ENCODE results near the gene EPHA1. TPM values are rescaled to one million over a fixed set of nuclear protein-coding genes. Genes with fewer than 3 reads are reported as not detected.
A peak's percentile ranks its signal among the peaks of the same experiment; 100 is the strongest.

EPHA1 gene
- total and polyA plus RNA-seq, 2 of the 4 experiments (the other 2 are of a cell fraction): 0.10 TPM; not detected in 1

DNA sequence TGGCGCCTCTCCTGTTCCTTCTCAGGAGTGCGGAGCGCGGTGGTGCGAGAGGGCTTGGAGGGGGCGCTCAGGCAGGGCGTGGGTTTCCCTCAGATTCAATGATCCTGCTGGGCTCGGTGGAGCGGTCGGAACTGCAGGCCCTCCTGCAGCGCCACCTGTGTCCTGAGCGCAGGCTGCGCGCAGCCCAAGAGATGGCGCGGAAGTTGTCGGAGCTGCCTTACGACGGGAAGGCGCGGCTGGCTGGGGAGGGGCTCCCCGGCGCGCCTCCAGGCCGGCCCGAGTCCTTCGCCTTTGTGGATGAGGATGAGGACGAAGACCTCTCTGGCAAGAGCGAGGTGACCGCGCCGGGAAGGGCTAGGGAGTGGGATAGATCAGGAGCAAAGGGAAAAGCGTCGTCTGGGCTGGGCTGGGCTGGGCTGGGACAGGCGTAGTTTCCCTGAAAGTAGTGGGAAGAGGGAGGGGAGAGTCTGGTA, 63.2 kb downstream of the EPHA1 start:
- no peaks in the 10 kb centered on the region for H3K9me1 ChIP-seq (ENCODE audit: insufficient read depth, low read length)
- H3K56ac ChIP-seq (ENCODE audit: extremely low read depth, insufficient read depth, low read length): no peak overlapping the region
- no peaks in the 10 kb centered on the region for H4K20me1 ChIP-seq (ENCODE audit: insufficient read depth, low read length)
- dilution Hi-C loops (cut with HindIII; ENCODE audit: low sequenced_read_pairs, unreplicated experiment) (no loop called here), intact Hi-C loops (cut with micrococcal nuclease) (no loop called here), in situ Hi-C loops (cut with MboI; ENCODE audit: low sequenced_read_pairs) (no loop called here)
- no peak overlapping the region for H3K18ac ChIP-seq (ENCODE audit: low read depth, low read length)
- no peak overlapping the region for H3K23ac ChIP-seq (ENCODE audit: low read depth, low read length)
- no peak overlapping the region for H4K91ac ChIP-seq (ENCODE audit: insufficient read depth, low read depth, low read length)
- H3K9me3 ChIP-seq (ENCODE audit: control insufficient read depth, insufficient read depth, low read length): no peaks in the 10 kb centered on the region
- H2BK20ac ChIP-seq (ENCODE audit: low read depth, low read length): no peak overlapping the region
- no peak overlapping the region for H2BK15ac ChIP-seq (ENCODE audit: low read depth, low read length)
- ChIA-PET POLR2A (ENCODE audit: unreplicated experiment) (no interaction called here), CTCF (interaction anchor here (1.7 kb wide), 1 partner anchor 11 kb away, joined by 7 read pairs; no protein-coding TSS in a partner anchor)
- 8% methylated on average over 18 of the region's 35 CpGs; no CpG with 5 or more reads in 1 of the 2 experiments for WGBS, 2 experiments (ENCODE audit: extremely low coverage in 2 of 2, insufficient read length in 1 of 2)
- H3K79me1 ChIP-seq (ENCODE audit: low read depth in 1 of 2, low read length in 2 of 2): no peaks in the 10 kb centered on the region
- H3K4me3 ChIP-seq (ENCODE audit: insufficient read depth, low read depth, low read length): no peak overlapping the region
- H2BK5ac ChIP-seq (ENCODE audit: low read depth, low read length, poor library complexity, severe bottlenecking): no peak overlapping the region
- DNase-seq (peak; percentile 32), ATAC-seq (ENCODE audit: low read depth) (peak; percentile 91)
- peaks cover 34% of the 10 kb centered on the region for H3K27me3 ChIP-seq (ENCODE audit: control insufficient read depth, insufficient read depth, low read length)
- H2AK5ac ChIP-seq (ENCODE audit: low read depth, low read length): no peak overlapping the region
- TF ChIP-seq POLR2A (IDR thresholded peaks at IDR 0.05; ENCODE audit: low read depth, low read length) (no peak), BHLHE40 (IDR thresholded peaks at IDR 0.05; ENCODE audit: low read depth, low read length) (no peak), CEBPB (IDR thresholded peaks at IDR 0.05; ENCODE audit: low read depth, low read length) (no peak), RAD21 (IDR thresholded peaks at IDR 0.05; ENCODE audit: low read length) (peak; percentile 37), RFX5 (IDR thresholded peaks at IDR 0.05; ENCODE audit: low read depth, low read length) (no peak), MAZ (IDR thresholded peaks at IDR 0.05; ENCODE audit: borderline replicate concordance, low read depth, low read length) (no peak), MAFK (IDR thresholded peaks at IDR 0.05; ENCODE audit: low read depth, low read length) (no peak), RCOR1 (IDR thresholded peaks at IDR 0.05; ENCODE audit: insufficient replicate concordance, low read length) (no peak)
- TF ChIP-seq, protein P1, sequence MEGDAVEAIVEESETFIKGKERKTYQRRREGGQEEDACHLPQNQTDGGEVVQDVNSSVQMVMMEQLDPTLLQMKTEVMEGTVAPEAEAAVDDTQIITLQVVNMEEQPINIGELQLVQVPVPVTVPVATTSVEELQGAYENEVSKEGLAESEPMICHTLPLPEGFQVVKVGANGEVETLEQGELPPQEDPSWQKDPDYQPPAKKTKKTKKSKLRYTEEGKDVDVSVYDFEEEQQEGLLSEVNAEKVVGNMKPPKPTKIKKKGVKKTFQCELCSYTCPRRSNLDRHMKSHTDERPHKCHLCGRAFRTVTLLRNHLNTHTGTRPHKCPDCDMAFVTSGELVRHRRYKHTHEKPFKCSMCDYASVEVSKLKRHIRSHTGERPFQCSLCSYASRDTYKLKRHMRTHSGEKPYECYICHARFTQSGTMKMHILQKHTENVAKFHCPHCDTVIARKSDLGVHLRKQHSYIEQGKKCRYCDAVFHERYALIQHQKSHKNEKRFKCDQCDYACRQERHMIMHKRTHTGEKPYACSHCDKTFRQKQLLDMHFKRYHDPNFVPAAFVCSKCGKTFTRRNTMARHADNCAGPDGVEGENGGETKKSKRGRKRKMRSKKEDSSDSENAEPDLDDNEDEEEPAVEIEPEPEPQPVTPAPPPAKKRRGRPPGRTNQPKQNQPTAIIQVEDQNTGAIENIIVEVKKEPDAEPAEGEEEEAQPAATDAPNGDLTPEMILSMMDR (conservative IDR thresholded peaks at IDR 0.05; ENCODE audit: low read depth, low read length): peak; percentile 41
- TF ChIP-seq, protein P2, sequence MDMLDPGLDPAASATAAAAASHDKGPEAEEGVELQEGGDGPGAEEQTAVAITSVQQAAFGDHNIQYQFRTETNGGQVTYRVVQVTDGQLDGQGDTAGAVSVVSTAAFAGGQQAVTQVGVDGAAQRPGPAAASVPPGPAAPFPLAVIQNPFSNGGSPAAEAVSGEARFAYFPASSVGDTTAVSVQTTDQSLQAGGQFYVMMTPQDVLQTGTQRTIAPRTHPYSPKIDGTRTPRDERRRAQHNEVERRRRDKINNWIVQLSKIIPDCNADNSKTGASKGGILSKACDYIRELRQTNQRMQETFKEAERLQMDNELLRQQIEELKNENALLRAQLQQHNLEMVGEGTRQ (IDR thresholded peaks at IDR 0.05; ENCODE audit: low read depth, low read length): no peak
- H3K36me3 ChIP-seq (ENCODE audit: control insufficient read depth, insufficient read depth, low read length): no peaks in the 10 kb centered on the region
- H4K5ac ChIP-seq (ENCODE audit: low read depth, low read length): no peak overlapping the region
- no peak overlapping the region for H3K27ac ChIP-seq (ENCODE audit: insufficient read depth, low read length)
- H2AK9ac ChIP-seq (replicated peaks; ENCODE audit: low read depth, low read length, poor library complexity): no peak overlapping the region
- peak overlapping the region; percentile 43; the same call in 1 of the 2 replicates for H3K4me2 ChIP-seq (ENCODE audit: low read depth, low read length)
- no peak overlapping the region for H3K9ac ChIP-seq (ENCODE audit: low read depth, low read length)
- H2BK120ac ChIP-seq (ENCODE audit: low read depth, low read length): no peak overlapping the region
- no peaks in the 10 kb centered on the region for H3K4me1 ChIP-seq (ENCODE audit: control insufficient read depth, insufficient read depth, low read length)
- no TSS peak for BruUV-seq (replicated peaks)
- no peak overlapping the region for H3K14ac ChIP-seq (replicated peaks; ENCODE audit: low read depth, low read length)
- no peak overlapping the region for H4K8ac ChIP-seq (ENCODE audit: low read depth in 2 of 2, low read length in 2 of 2)
- no peak overlapping the region for H3K4ac ChIP-seq (ENCODE audit: low read depth, low read length)
- peak overlapping the region; percentile 88 for H2AFZ ChIP-seq (replicated peaks; ENCODE audit: low read length, poor library complexity)

Data from IMR-90 (cell line).